ENCODE results near the gene MARS1.
"Not testable (repeated sequence)": the region's sequence is repeated elsewhere in the genome, so short reads cannot be mapped to it uniquely, and the experiment has no call there.

MARS1 gene

GRCh38 chr12:57488402-57489156, 711 bp downstream of the MARS1 start:
- no peak for DNase-seq (ENCODE audit: extremely low read depth, insufficient read length)
- H3K36me3 ChIP-seq (ENCODE audit: control insufficient read depth, insufficient read depth, low read length): peaks cover 20% of the 10 kb centered on the region
- H3K4me3 ChIP-seq (replicated peaks; ENCODE audit: low read depth, low read length): peak overlapping the region; percentile 99
- no peak for TF ChIP-seq CTCF (IDR thresholded peaks at IDR 0.05; ENCODE audit: insufficient read depth, low read length, poor library complexity, severe bottlenecking)
- no peaks in the 10 kb centered on the region for H3K27me3 ChIP-seq (replicated peaks; ENCODE audit: control insufficient read depth, insufficient read depth, low read length)

- DNase-seq (ENCODE audit: extremely low read depth, insufficient read length): no peak
- peak overlapping the region; percentile 99 for H3K4me3 ChIP-seq (replicated peaks; ENCODE audit: low read depth, low read length)
- H3K27me3 ChIP-seq (replicated peaks; ENCODE audit: control insufficient read depth, insufficient read depth, low read length): no peaks in the 10 kb centered on the region
- peaks cover 20% of the 10 kb centered on the region for H3K36me3 ChIP-seq (ENCODE audit: control insufficient read depth, insufficient read depth, low read length)
- TF ChIP-seq CTCF (IDR thresholded peaks at IDR 0.05; ENCODE audit: insufficient read depth, low read length, poor library complexity, severe bottlenecking): no peak
Observed at GRCh38 chr12:57489157-57489641, 1.3 kb downstream of the MARS1 start.

GRCh38 chr12:57490126-57490525, 2.3 kb downstream of the MARS1 start:
- Histone ChIP-seq H3K27me3 (replicated peaks; ENCODE audit: control insufficient read depth, insufficient read depth, low read length) (no peaks in the 10 kb centered on the region), H3K4me3 (replicated peaks; ENCODE audit: low read depth, low read length) (no peak overlapping the region), H3K36me3 (ENCODE audit: control insufficient read depth, insufficient read depth, low read length) (peaks cover 20% of the 10 kb centered on the region)
- no peak for DNase-seq (ENCODE audit: extremely low read depth, insufficient read length)
- TF ChIP-seq CTCF (IDR thresholded peaks at IDR 0.05; ENCODE audit: insufficient read depth, low read length, poor library complexity, severe bottlenecking): no peak

GRCh38 chr12:57491393-57492280, 3.8 kb downstream of the MARS1 start:
- DNase-seq (ENCODE audit: extremely low read depth, insufficient read length): no peak
- TF ChIP-seq CTCF (IDR thresholded peaks at IDR 0.05; ENCODE audit: insufficient read depth, low read length, poor library complexity, severe bottlenecking): no peak
- H3K36me3 ChIP-seq (ENCODE audit: control insufficient read depth, insufficient read depth, low read length): peaks cover 20% of the 10 kb centered on the region
- no peaks in the 10 kb centered on the region for H3K27me3 ChIP-seq (replicated peaks; ENCODE audit: control insufficient read depth, insufficient read depth, low read length)
- H3K4me3 ChIP-seq (replicated peaks; ENCODE audit: low read depth, low read length): no peak overlapping the region

- H3K36me3 ChIP-seq (ENCODE audit: control insufficient read depth, insufficient read depth, low read length): peaks cover 25% of the 10 kb centered on the region
Observed at GRCh38 chr12:57495051-57495701, 7.3 kb downstream of the MARS1 start.

More at GRCh38 chr12:57495051-57495701, 7.3 kb downstream of the MARS1 start:
- DNase-seq (ENCODE audit: extremely low read depth, insufficient read length); H3K4me3 ChIP-seq (replicated peaks; ENCODE audit: low read depth, low read length); H3K27me3 ChIP-seq (replicated peaks; ENCODE audit: control insufficient read depth, insufficient read depth, low read length): not testable (repeated sequence)
